ENCODE results near the gene ACADVL.
A peak's percentile ranks its signal among the peaks of the same experiment; 100 is the strongest.

Gene ACADVL

GRCh38 chr17:7220593-7221277 is 997 bp downstream of the ACADVL start:
- peak; percentile 43 for TF ChIP-seq CTCF (conservative IDR thresholded peaks at IDR 0.05; ENCODE audit: low read depth)
- ChIA-PET CTCF (interaction anchor here (0.5 to 1.1 kb wide), 6 partner anchors 11 to 168 kb away, joined by 3 to 8 read pairs (median 4); partner anchors contain the start of gene ACAP1), POLR2A (ENCODE audit: low non-redundant PET) (interaction anchor here (0.8 to 1.7 kb wide), 4 partner anchors 12 to 235 kb away, joined by 3 to 6 read pairs (median 4); no protein-coding TSS in a partner anchor)
- peak overlapping the region; percentile 99 for H3K27ac ChIP-seq
- DNase-seq (ENCODE audit: low spot score) = peak; percentile 75

- CTCF ChIA-PET = interaction anchor here (0.5 to 1.1 kb wide), 5 partner anchors 17 to 115 kb away, joined by 3 to 4 read pairs (median 3); partner anchors contain the start of gene ACAP1
- no peak for DNase-seq (ENCODE audit: low spot score)
- TF ChIP-seq CTCF (conservative IDR thresholded peaks at IDR 0.05; ENCODE audit: low read depth) = no peak
- H3K27ac ChIP-seq = peak overlapping the region; percentile 99
- POLR2A ChIA-PET (ENCODE audit: low non-redundant PET) = interaction anchor here (1.0 to 1.7 kb wide), 3 partner anchors 11 to 20 kb away, joined by 3 to 6 read pairs (median 6); no protein-coding TSS in a partner anchor
Observed at GRCh38 chr17:7221278-7222092, 1.7 kb downstream of the ACADVL start.

GRCh38 chr17:7222093-7222971 is 2.6 kb downstream of the ACADVL start:
- CTCF ChIA-PET = interaction anchor here (0.9 to 1.1 kb wide), 2 partner anchors 15 to 16 kb away, joined by 3 read pairs; no protein-coding TSS in a partner anchor
- TF ChIP-seq CTCF (conservative IDR thresholded peaks at IDR 0.05; ENCODE audit: low read depth) = no peak
- peak overlapping the region; percentile 99 for H3K27ac ChIP-seq
- DNase-seq (ENCODE audit: low spot score) = no peak
- POLR2A ChIA-PET (ENCODE audit: low non-redundant PET) = no interaction called here

- no peak for DNase-seq (ENCODE audit: low spot score)
- CTCF ChIA-PET = interaction anchor here (0.9 kb wide), 1 partner anchor 16 kb away, joined by 3 read pairs; no protein-coding TSS in a partner anchor
- POLR2A ChIA-PET (ENCODE audit: low non-redundant PET) = no interaction called here
- no peak for TF ChIP-seq CTCF (conservative IDR thresholded peaks at IDR 0.05; ENCODE audit: low read depth)
- H3K27ac ChIP-seq = peak overlapping the region; percentile 99
Observed at GRCh38 chr17:7222972-7223292, 3.2 kb downstream of the ACADVL start.

- POLR2A ChIA-PET (ENCODE audit: low non-redundant PET) = no interaction called here
- CTCF ChIA-PET = no interaction called here
- DNase-seq (ENCODE audit: low spot score) = no peak
- H3K27ac ChIP-seq = peak overlapping the region; percentile 99
- TF ChIP-seq CTCF (conservative IDR thresholded peaks at IDR 0.05; ENCODE audit: low read depth) = no peak
Observed at GRCh38 chr17:7223375-7223774, 3.6 kb downstream of the ACADVL start.

GRCh38 chr17:7224110-7224509 is 4.4 kb downstream of the ACADVL start:
- no peak for DNase-seq (ENCODE audit: low spot score)
- ChIA-PET POLR2A (ENCODE audit: low non-redundant PET) (no interaction called here), CTCF (interaction anchor here (0.6 kb wide), 1 partner anchor 8 kb away, joined by 3 read pairs; no protein-coding TSS in a partner anchor)
- H3K27ac ChIP-seq = peak overlapping the region; percentile 99
- no peak for TF ChIP-seq CTCF (conservative IDR thresholded peaks at IDR 0.05; ENCODE audit: low read depth)
